H9 (cell line): ENCODE measurements around the gene KIF16B. TPM values are rescaled to one million over a fixed set of nuclear protein-coding genes. Genes with fewer than 3 reads are reported as not detected.
A peak's percentile ranks its signal among the peaks of the same experiment; 100 is the strongest.

Source experiments
- DNase-seq: peaks from one replicate; pipeline ENCODE4 v3.0.0-alpha.2; 2017
- H2AFZ ChIP-seq: one replicate; pipeline ENCODE4 v1.6.1; 2013; ENCODE audit warnings: mild to moderate bottlenecking, low read length, control low read depth, moderate library complexity
- H2AK5ac ChIP-seq: 2 replicates; pipeline ENCODE4 v1.6.1; 2013; ENCODE audit warnings: low read length, control low read depth, mixed read lengths; ENCODE audit not compliant: insufficient read length
- H2BK120ac ChIP-seq: one replicate; pipeline ENCODE4 v1.6.1; 2013; ENCODE audit warnings: low read depth, mild to moderate bottlenecking, low read length, control low read depth, inconsistent platforms; ENCODE audit not compliant: poor library complexity, severe bottlenecking
- H2BK12ac ChIP-seq: 2 replicates; pipeline ENCODE4 v1.6.1; 2013; ENCODE audit warnings: low read length, control low read depth, mixed read lengths, low read depth; ENCODE audit not compliant: insufficient read length
- H2BK15ac ChIP-seq: 2 replicates; pipeline ENCODE4 v1.6.1; 2013; ENCODE audit warnings: low read depth, low read length, control low read depth
- H2BK20ac ChIP-seq: one replicate; pipeline ENCODE4 v1.6.1; 2013; ENCODE audit warnings: low read depth, mild to moderate bottlenecking, low read length, control low read depth, inconsistent platforms; ENCODE audit not compliant: poor library complexity, severe bottlenecking
- H2BK5ac ChIP-seq: 2 replicates; pipeline ENCODE4 v1.6.1; 2013; ENCODE audit warnings: low read length, control low read depth, mixed read lengths; ENCODE audit not compliant: insufficient read length
- H3K14ac ChIP-seq: 2 replicates; pipeline ENCODE4 v1.6.1; 2013; ENCODE audit warnings: low read length, control low read depth; ENCODE audit not compliant: insufficient read depth
- H3K18ac ChIP-seq: 2 replicates; pipeline ENCODE4 v1.6.1; 2013; ENCODE audit warnings: low read depth, mild to moderate bottlenecking, mixed read lengths, low read length, control low read depth; ENCODE audit not compliant: insufficient read length
- H3K23ac ChIP-seq: 2 replicates; pipeline ENCODE4 v1.6.1; 2013; ENCODE audit warnings: low read length, control low read depth, mixed read lengths, low read depth; ENCODE audit not compliant: insufficient read length
- H3K23me2 ChIP-seq: 2 replicates; pipeline ENCODE4 v1.6.1; 2013; ENCODE audit warnings: low read depth, mild to moderate bottlenecking, mixed read lengths, low read length, control low read depth; ENCODE audit not compliant: insufficient read length, poor library complexity, severe bottlenecking
- H3K27ac ChIP-seq: 2 replicates; pipeline ENCODE4 v1.5.1; 2013; ENCODE audit warnings: low read length, control low read depth, mixed read lengths, low read depth; ENCODE audit not compliant: insufficient read length
- H3K27me3 ChIP-seq: 2 replicates; pipeline ENCODE4 v1.6.1; 2013; ENCODE audit warnings: low read length, control low read depth, inconsistent platforms; ENCODE audit not compliant: insufficient read depth
- H3K4ac ChIP-seq: 2 replicates; pipeline ENCODE4 v1.6.1; 2013; ENCODE audit warnings: low read depth, mild to moderate bottlenecking, control low read depth, inconsistent platforms, low read length, moderate library complexity
- H3K4me1 ChIP-seq: 2 replicates; pipeline ENCODE4 v1.6.1; 2013; ENCODE audit warnings: low read length, control low read depth, inconsistent platforms; ENCODE audit not compliant: insufficient read depth
- H3K4me2 ChIP-seq: 2 replicates; pipeline ENCODE4 v1.6.1; 2013; ENCODE audit warnings: low read length, control low read depth, mixed read lengths; ENCODE audit not compliant: insufficient read length, insufficient read depth
- H3K56ac ChIP-seq: 2 replicates; pipeline ENCODE4 v1.6.1; 2013; ENCODE audit warnings: low read depth, mild to moderate bottlenecking, mixed read lengths, low read length, control low read depth; ENCODE audit not compliant: insufficient read length
- H3K79me1 ChIP-seq: 2 replicates; pipeline ENCODE4 v1.6.1; 2013; ENCODE audit warnings: low read depth, mild to moderate bottlenecking, moderate library complexity, low read length, control low read depth, inconsistent platforms; ENCODE audit not compliant: insufficient read depth, poor library complexity, severe bottlenecking
- H3K79me2 ChIP-seq: 2 replicates; pipeline ENCODE4 v1.6.1; 2013; ENCODE audit warnings: low read length, control low read depth, inconsistent platforms; ENCODE audit not compliant: insufficient read depth
- H3K9ac ChIP-seq: 2 replicates; pipeline ENCODE4 v1.6.1; 2013; ENCODE audit warnings: low read length, control low read depth, mixed read lengths; ENCODE audit not compliant: insufficient read length; ENCODE audit errors: extremely low read depth
- H3K9me3 ChIP-seq: one replicate; pipeline ENCODE4 v1.6.1; 2013; ENCODE audit warnings: low read depth, low read length, inconsistent platforms; ENCODE audit not compliant: control insufficient read depth
- H3T11ph ChIP-seq: one replicate; pipeline ENCODE4 v1.6.1; 2013; ENCODE audit warnings: mild to moderate bottlenecking, low read length, control low read depth, inconsistent platforms
- H4K20me1 ChIP-seq: one replicate; pipeline ENCODE4 v1.6.1; 2013; ENCODE audit not compliant: control insufficient read depth, insufficient read length, insufficient read depth
- H4K5ac ChIP-seq: 2 replicates; pipeline ENCODE4 v1.6.1; 2013; ENCODE audit warnings: low read depth, mild to moderate bottlenecking, mixed read lengths, low read length, control low read depth; ENCODE audit not compliant: insufficient read length
- H4K8ac ChIP-seq: replicated peaks from 2 replicates; pipeline ENCODE4 v1.6.1; 2013; ENCODE audit warnings: low read length, control low read depth, mixed read lengths, low read depth; ENCODE audit not compliant: insufficient read length
- H4K91ac ChIP-seq: 2 replicates; pipeline ENCODE4 v1.6.1; 2013; ENCODE audit warnings: low read depth, mild to moderate bottlenecking, moderate library complexity, mixed read lengths, low read length, control low read depth; ENCODE audit not compliant: insufficient read length
- H3K27ac Mint-ChIP-seq, 3 experiments: 2 replicates in 2 of 3; 3 replicates in 1 of 3; pipeline ENCODE4 v1.8.0; 2020 to 2021; ENCODE audit warnings: mixed read lengths in 3 of 3, mild to moderate bottlenecking in 1 of 3, moderate library complexity in 1 of 3
- H3K27me3 Mint-ChIP-seq: 2 replicates; pipeline ENCODE4 v1.8.0; 2021; ENCODE audit warnings: low read depth, mild to moderate bottlenecking, moderate library complexity, mixed read lengths
- H3K36me3 Mint-ChIP-seq, 3 experiments: 2 replicates in 2 of 3; 3 replicates in 1 of 3; pipeline ENCODE4 v1.8.0; 2020 to 2021; ENCODE audit warnings: low read depth in 3 of 3, mixed read lengths in 3 of 3; ENCODE audit not compliant: insufficient read depth in 1 of 3
- H3K4me1 Mint-ChIP-seq, 2 experiments: 2 replicates each; pipeline ENCODE4 v1.8.0; 2020; ENCODE audit warnings: mixed read lengths in 2 of 2
- H3K4me3 Mint-ChIP-seq, 2 experiments: 2 replicates in 1 of 2; 3 replicates in 1 of 2; pipeline ENCODE4 v1.8.0; 2020 to 2021; ENCODE audit warnings: mild to moderate bottlenecking in 2 of 2, mixed read lengths in 2 of 2, moderate library complexity in 1 of 2
- H3K9me3 Mint-ChIP-seq, 2 experiments: 2 replicates in 1 of 2; 3 replicates in 1 of 2; pipeline ENCODE4 v1.8.0; 2020; ENCODE audit warnings: mild to moderate bottlenecking in 2 of 2, mixed read lengths in 2 of 2, moderate library complexity in 1 of 2
- WGBS: extraction: QIAGEN DNeasy Blood & Tissue Kit; methylation state at CpG from one replicate; pipeline ENCODE4 v1.1.7; 2013; ENCODE audit warnings: missing lambda C conversion rate, low lambda C conversion rate, mixed read lengths; ENCODE audit not compliant: insufficient read length; ENCODE audit errors: extremely low coverage; 5-methylcytosine and 5-hydroxymethylcytosine counted together
- total RNA-seq: library from RNA; stranded (reverse); gene quantifications from 2 replicates; pipeline ENCODE4 v1.2.1, GENCODE V29; 2021
- TF ChIP-seq, protein P1 (sequence below): fragments of 200-600 bp; sonication (generic); conservative IDR thresholded peaks from 3 replicates; pipeline ENCODE4 v1.8.0; 2021; ENCODE audit warnings: antibody characterized with exemption, mild to moderate bottlenecking

Gene KIF16B
- total RNA-seq, 1 experiment from 2014 or later = 7.4 TPM

- no peak overlapping the region for H3T11ph ChIP-seq
- no peak for DNase-seq
- no peak overlapping the region for H2AK5ac ChIP-seq
- H3K9ac ChIP-seq = no peak overlapping the region
- H2BK15ac ChIP-seq = no peak overlapping the region
- H3K27ac Mint-ChIP-seq = peak overlapping the region in 1 of 3 experiments; percentile 59; a peak in 1 of 7 replicates
- no peak overlapping the region for H3K4me2 ChIP-seq
- no peak overlapping the region for H2BK5ac ChIP-seq
- no peak overlapping the region for H3K4me3 Mint-ChIP-seq
- no peaks in the 10 kb centered on the region for H3K79me1 ChIP-seq
- no peak overlapping the region for H3K14ac ChIP-seq
- no peak overlapping the region for H3K18ac ChIP-seq
- H3K23me2 ChIP-seq = no peaks in the 10 kb centered on the region
- H2AFZ ChIP-seq = no peak overlapping the region
- H4K20me1 ChIP-seq = no peaks in the 10 kb centered on the region
- no peak overlapping the region for H2BK12ac ChIP-seq
- H3K23ac ChIP-seq = no peak overlapping the region
- no peaks in the 10 kb centered on the region for H3K27me3 ChIP-seq
- TF ChIP-seq, protein P1, sequence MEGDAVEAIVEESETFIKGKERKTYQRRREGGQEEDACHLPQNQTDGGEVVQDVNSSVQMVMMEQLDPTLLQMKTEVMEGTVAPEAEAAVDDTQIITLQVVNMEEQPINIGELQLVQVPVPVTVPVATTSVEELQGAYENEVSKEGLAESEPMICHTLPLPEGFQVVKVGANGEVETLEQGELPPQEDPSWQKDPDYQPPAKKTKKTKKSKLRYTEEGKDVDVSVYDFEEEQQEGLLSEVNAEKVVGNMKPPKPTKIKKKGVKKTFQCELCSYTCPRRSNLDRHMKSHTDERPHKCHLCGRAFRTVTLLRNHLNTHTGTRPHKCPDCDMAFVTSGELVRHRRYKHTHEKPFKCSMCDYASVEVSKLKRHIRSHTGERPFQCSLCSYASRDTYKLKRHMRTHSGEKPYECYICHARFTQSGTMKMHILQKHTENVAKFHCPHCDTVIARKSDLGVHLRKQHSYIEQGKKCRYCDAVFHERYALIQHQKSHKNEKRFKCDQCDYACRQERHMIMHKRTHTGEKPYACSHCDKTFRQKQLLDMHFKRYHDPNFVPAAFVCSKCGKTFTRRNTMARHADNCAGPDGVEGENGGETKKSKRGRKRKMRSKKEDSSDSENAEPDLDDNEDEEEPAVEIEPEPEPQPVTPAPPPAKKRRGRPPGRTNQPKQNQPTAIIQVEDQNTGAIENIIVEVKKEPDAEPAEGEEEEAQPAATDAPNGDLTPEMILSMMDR = no peak
- no peak overlapping the region for H4K5ac ChIP-seq
- H3K56ac ChIP-seq = no peak overlapping the region
- H3K9me3 ChIP-seq = no peaks in the 10 kb centered on the region
- no peak overlapping the region for H2BK120ac ChIP-seq
- H3K79me2 ChIP-seq = no peaks in the 10 kb centered on the region
- H3K9me3 Mint-ChIP-seq = no peaks in the 10 kb centered on the region
- H4K91ac ChIP-seq = no peak overlapping the region
- no peaks in the 10 kb centered on the region; the same call in 1 of the 2 replicates for H3K27me3 Mint-ChIP-seq
- no peak overlapping the region for H2BK20ac ChIP-seq
- H3K4me1 Mint-ChIP-seq = peaks cover 3 to 6% of the 10 kb centered on the region in 2 experiments; a peak in 2 of 4 replicates
- no peak overlapping the region for H3K27ac ChIP-seq
- H3K36me3 Mint-ChIP-seq = peaks cover 9 to 21% (median 9%) of the 10 kb centered on the region in 3 experiments; a peak in 6 of 7 replicates
- H3K4ac ChIP-seq = no peak overlapping the region
- WGBS = no CpG with 5 or more reads among the region's 9 CpGs
- 0 out of 2 replicates have a peak, but pooled peaks cover 3% of the 10 kb centered on the region for H3K4me1 ChIP-seq
- H4K8ac ChIP-seq = no peak overlapping the region
Measured at GRCh38 chr20:16404640-16405039, 168.6 kb downstream of the KIF16B start.
